Cardiac muscle cell (in vitro differentiated cells and primary cell): ENCODE measurements around the gene DIPK1A. TPM values are rescaled to one million over a fixed set of nuclear protein-coding genes. Genes with fewer than 3 reads are reported as not detected.

Source experiments
- DNase-seq, 2 donors: peaks; one replicate each; pipeline versions ENCODE4 v3.0.0 to v3.0.0-alpha.2; 2010 to 2017; ENCODE audit warnings: low read depth in 1 of 2, low spot score in 1 of 2
- H3K27ac ChIP-seq: fragments of 200-600 bp; sonication (generic); 2 replicates; pipeline ENCODE4 v1.5.1; 2016
- H3K27me3 ChIP-seq: fragments of 200-600 bp; sonication (generic); 2 replicates; pipeline ENCODE4 v1.6.0; 2016; ENCODE audit warnings: control low read depth
- H3K36me3 ChIP-seq: fragments of 200-600 bp; sonication (generic); 2 replicates; pipeline ENCODE4 v1.5.1; 2016; ENCODE audit warnings: control low read depth
- H3K4me1 ChIP-seq: fragments of 200-600 bp; sonication (generic); 2 replicates; pipeline ENCODE4 v1.8.1; 2017; ENCODE audit warnings: low read depth, mild to moderate bottlenecking, mixed run types
- H3K4me3 ChIP-seq: fragments of 200-600 bp; sonication (generic); 2 replicates; pipeline ENCODE4 v1.5.1; 2016; ENCODE audit warnings: mild to moderate bottlenecking
- H3K9me3 ChIP-seq: fragments of 200-600 bp; sonication (generic); 2 replicates; pipeline ENCODE4 v1.5.1; 2017; ENCODE audit warnings: low read depth, mild to moderate bottlenecking, control low read depth
- polyA plus RNA-seq: library from polyadenylated mRNA; unstranded; fragments of >200 nt; fragmentation: Nextera tagmentation; extraction: Ambion mirVana; gene quantifications from 2 replicates; pipeline ENCODE4 v1.2.1, GENCODE V29; 2016
- total RNA-seq: library from RNA; depleted of rRNA; stranded (reverse); fragments of >200 nt; gene quantifications from 2 replicates; pipeline ENCODE4 v1.2.3, GENCODE V29; 2016
- TF ChIP-seq, protein P1 (sequence below): IDR thresholded peaks from 2 replicates; pipeline ENCODE4 v1.5.1; 2012; ENCODE audit warnings: low read depth, mild to moderate bottlenecking, low read length

The DIPK1A gene
- total and polyA plus RNA-seq, 2 experiments from 2014 or later: 7.7 to 16.6 TPM

DNA sequence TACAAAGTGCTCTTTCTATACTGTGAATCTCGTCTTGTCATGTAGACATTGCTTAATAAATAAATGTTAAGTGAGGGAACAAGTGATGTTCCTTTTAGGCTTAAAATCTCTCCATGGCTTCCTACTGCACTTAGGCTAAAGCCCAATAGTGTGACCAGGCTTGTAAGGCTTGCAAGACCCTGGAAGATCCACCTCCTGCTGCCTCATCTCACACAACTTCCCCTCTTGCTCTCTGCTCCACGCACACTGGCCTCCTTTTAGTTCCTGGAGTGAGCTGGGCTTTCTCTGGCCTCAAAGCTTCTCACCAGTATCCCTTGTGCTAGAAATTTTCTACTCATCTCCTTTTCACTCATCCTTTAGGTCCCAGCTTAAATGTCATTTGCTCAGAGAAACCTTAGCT is 41.5 kb upstream of the DIPK1A start:
- H3K4me1 ChIP-seq: peaks cover 15% of the 10 kb centered on the region
- no peak overlapping the region for H3K27ac ChIP-seq
- no peaks in the 10 kb centered on the region for H3K27me3 ChIP-seq
- no peak overlapping the region for H3K4me3 ChIP-seq
- TF ChIP-seq, protein P1, sequence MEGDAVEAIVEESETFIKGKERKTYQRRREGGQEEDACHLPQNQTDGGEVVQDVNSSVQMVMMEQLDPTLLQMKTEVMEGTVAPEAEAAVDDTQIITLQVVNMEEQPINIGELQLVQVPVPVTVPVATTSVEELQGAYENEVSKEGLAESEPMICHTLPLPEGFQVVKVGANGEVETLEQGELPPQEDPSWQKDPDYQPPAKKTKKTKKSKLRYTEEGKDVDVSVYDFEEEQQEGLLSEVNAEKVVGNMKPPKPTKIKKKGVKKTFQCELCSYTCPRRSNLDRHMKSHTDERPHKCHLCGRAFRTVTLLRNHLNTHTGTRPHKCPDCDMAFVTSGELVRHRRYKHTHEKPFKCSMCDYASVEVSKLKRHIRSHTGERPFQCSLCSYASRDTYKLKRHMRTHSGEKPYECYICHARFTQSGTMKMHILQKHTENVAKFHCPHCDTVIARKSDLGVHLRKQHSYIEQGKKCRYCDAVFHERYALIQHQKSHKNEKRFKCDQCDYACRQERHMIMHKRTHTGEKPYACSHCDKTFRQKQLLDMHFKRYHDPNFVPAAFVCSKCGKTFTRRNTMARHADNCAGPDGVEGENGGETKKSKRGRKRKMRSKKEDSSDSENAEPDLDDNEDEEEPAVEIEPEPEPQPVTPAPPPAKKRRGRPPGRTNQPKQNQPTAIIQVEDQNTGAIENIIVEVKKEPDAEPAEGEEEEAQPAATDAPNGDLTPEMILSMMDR: no peak
- no peak for DNase-seq
- no peaks in the 10 kb centered on the region for H3K36me3 ChIP-seq
- no peaks in the 10 kb centered on the region for H3K9me3 ChIP-seq

- Histone ChIP-seq H3K9me3 (no peaks in the 10 kb centered on the region), H3K4me3 (no peak overlapping the region), H3K36me3 (no peaks in the 10 kb centered on the region), H3K27ac (no peak overlapping the region), H3K4me1 (peaks cover 15% of the 10 kb centered on the region), H3K27me3 (no peaks in the 10 kb centered on the region)
- TF ChIP-seq, protein P1: no peak
- no peak for DNase-seq
Measured at GRCh38 chr1:93001893-93002292, 40.6 kb upstream of the DIPK1A start.

DNA sequence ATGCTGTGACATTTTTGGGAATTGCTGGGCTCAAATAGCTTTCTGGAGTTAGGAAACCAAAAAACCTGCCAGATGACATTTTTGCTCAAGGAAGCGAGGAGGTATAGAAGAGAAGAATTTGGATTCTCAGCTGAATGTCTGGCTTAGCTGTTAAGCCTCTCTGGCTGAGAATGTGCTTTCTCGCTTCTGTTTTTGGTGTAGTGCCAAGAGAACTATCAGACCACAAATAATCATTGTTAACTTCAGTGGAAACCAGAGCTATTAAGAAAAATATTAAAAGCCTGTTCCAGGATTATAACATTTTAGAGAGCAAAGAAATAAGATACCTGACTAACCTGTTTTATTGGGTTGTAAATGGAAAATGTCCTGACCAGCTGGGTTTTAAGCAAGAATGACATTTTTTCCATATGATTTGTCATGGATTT is 39.5 kb upstream of the DIPK1A start:
- DNase-seq: peak; percentile 25 to 69
- Histone ChIP-seq H3K9me3 (no peaks in the 10 kb centered on the region), H3K27me3 (no peaks in the 10 kb centered on the region), H3K36me3 (no peaks in the 10 kb centered on the region), H3K4me3 (no peak overlapping the region), H3K4me1 (peaks cover 15% of the 10 kb centered on the region), H3K27ac (no peak overlapping the region)
- TF ChIP-seq, protein P1: no peak

DNA sequence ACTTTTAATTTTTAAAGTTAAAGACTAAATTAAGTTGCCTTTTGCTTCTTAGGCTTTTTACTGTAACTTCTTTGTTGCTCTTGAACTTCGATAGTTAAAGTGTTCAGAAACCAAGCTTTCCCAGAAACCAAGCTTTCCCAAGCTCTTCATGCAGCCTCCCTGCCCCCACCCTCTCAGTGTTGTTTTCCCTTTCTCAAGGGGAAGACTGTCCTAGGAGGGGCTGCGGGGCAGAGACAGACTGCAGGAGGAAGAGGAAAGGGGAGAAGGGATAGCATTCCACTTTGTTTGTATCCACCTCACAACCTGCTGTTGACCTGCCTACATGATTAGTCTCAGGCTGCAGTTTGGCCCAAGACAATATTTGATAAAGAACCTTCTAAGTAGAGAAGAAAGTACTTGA is 39.0 kb upstream of the DIPK1A start:
- H3K9me3 ChIP-seq: no peaks in the 10 kb centered on the region
- H3K36me3 ChIP-seq: no peaks in the 10 kb centered on the region
- TF ChIP-seq, protein P1: no peak
- peaks cover 15% of the 10 kb centered on the region for H3K4me1 ChIP-seq
- H3K4me3 ChIP-seq: no peak overlapping the region
- no peak overlapping the region for H3K27ac ChIP-seq
- peak in 1 of 2 donors; percentile 19 for DNase-seq
- H3K27me3 ChIP-seq: no peaks in the 10 kb centered on the region

DNA sequence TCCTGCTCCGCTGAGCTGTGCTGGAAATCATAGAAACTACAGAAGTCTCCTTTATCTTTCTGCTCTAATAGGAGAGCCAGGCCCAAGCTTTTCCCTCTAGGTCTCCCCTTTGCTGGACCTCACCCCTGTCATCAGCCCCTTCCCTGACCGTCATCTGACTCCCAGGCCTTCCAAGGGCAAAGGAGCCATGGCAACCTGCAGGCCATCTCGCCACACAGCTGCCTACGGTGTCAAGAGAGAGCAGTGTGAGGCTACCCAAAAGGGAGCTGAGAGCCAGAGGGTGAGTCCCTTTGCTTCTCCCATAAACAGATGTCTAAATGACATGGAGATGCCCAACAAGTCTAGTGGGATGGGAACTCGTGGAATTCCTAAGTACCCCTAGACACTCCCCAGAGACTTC is 37.6 kb upstream of the DIPK1A start:
- TF ChIP-seq, protein P1: no peak
- Histone ChIP-seq H3K4me3 (no peak overlapping the region), H3K27me3 (no peaks in the 10 kb centered on the region), H3K27ac (no peak overlapping the region), H3K9me3 (no peaks in the 10 kb centered on the region), H3K36me3 (no peaks in the 10 kb centered on the region), H3K4me1 (peaks cover 16% of the 10 kb centered on the region)
- DNase-seq: peak in 1 of 2 donors; percentile 38
